NOMO-1 treated with dmso at 0.1 percent for 144 hours (cell line): ENCODE results near the gene TBC1D4.
"Not testable (repeated sequence)": the region's sequence is repeated elsewhere in the genome, so short reads cannot be mapped to it uniquely, and the experiment has no call there.

ENCODE experiments used
- DNase-seq: peaks from one replicate; lab custom pipeline; 2025; ENCODE audit not compliant: unreplicated experiment; lab: John Stamatoyannopoulos, UW

TBC1D4 gene

DNA sequence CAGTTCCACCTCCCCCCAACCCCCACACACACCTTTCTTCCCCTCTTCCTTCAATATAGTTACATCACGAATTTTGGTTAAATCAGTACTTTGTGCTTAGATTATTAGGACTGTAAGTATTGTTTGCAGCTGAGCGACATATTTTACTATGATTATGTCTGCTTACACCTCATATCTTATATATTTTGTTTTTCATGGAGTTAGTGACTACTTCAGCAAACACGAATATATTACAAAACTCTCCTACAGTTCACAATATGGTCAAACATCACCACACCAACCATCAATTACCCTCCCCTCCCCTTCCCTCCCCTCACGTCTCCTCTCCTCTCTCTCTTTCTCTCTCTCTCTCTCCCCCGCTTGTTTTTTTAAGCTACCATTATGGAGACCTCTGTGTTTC lies 152.9 kb downstream of the TBC1D4 start:
- no peak for DNase-seq

DNA sequence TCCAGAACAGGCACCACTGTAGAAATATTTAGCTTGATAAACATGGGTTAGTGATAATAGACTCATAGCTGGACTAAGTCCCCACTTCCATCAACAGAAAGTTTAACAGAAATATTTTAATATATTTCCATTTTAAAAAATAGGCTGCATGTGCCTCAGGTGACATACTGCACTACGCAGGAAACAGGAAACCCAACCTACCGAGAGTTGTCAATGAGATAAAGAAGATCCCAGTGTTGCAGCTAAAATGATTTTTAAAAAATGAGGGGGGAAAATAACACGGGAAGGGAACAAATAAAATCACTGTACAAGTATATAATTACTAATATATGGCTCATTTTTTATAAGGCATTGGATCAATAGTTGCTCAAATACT lies 154.8 kb downstream of the TBC1D4 start:
- no peak for DNase-seq

DNA sequence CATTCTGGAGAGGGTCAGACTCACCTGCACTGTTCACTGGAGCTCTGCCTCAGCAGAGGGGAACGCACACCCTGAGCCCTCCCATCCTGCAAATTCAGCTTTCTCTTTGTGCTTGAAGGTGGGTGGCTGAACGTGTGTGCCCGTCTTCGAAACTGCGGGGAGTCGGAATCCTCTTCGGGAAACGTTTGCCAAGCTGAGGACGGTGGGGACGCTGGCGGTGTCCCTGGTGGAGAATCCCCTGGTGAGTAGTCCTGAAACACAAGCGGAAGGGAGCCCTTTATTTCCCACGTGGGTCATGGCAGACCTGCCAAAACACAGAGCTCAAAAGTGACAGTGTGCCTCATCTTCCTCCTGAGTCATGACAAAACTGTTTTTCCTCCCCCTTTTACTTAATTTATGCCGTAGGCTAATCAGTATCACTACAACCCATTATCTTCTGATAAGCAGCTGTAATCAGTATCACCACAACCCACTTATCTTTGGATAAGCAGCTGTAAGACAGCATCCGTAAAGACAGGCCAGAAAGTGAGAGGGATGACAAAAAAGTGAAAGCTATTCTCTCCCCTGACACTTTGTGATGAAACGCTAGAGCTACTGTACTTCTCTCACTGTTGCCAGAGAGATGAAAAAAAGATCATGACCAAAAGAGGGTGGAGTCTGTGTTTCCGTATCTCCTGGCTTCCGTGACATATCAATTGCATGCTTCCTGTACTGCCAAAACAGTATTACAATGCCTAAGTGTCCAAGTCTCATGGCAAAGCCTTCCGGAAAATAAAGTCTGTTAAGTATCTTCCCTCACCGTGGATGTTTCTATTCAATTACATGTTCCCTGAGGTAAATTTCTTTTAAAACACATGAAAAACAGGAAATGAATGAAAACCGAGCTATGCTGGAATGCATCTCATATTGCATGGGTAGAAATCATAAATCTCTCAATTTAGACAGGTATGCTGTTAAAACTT lies 155.5 kb downstream of the TBC1D4 start:
- peak; percentile 4 for DNase-seq

DNA sequence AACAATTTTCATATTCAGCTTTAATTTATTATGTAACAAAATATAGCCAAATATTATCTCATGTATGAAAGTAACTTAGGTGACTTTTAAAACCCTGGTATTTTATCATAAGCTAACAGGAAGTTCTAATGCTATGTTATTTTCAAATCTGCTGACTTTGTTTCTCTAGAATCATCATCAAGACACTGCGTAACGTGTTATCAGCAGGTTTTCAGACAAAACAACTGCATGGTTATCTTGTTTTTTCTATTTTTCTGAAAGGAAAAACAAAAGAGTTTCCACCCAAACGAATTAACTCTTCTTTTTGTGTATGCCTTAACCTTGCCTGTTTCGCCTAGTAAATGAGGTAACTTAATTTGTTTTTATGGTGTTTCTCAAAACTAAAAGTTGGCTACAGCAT lies 156.3 kb downstream of the TBC1D4 start:
- DNase-seq = no peak

DNA sequence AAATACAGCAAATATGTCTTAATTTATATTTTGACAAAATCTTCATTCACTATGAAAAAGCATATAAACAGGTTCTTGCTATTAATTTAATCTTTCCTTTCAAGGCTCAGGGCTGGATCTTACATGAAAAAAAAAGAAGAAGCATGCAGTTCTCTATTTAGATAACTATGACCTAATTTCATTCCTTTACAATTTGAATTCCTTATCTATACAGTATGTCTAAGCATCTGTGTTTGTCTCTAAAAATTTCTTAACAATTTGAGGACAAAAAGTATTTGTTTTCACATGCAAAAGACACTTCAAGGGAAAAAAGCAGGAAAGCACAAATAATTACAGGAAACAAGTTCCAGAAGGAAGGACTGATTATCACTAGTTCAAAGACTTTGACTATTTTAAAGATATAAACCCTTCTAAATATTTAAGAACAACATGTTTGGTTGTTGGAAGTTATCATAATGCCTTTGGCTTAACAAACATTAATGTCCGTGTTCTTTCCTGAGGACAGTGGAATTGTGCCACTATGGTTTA lies 157.5 kb downstream of the TBC1D4 start:
- DNase-seq = no peak

DNA sequence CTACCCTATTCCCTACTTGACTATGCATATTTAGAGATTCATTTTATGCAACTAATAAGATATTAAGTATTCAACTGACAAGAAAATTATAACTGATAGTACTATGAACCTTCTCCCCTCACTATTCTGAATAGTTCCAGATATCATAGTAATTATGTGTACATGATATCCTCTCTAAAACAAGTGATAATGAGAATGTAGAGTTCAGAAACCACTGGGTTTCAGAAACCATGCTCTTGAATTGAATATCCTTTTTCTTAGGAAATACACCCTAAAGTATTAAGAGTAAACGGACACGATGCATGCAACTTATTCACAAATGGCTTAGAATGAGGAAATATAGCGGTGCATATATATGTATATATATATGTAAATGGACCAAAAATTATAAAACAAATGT lies 160.9 kb downstream of the TBC1D4 start:
- DNase-seq = no peak

DNA sequence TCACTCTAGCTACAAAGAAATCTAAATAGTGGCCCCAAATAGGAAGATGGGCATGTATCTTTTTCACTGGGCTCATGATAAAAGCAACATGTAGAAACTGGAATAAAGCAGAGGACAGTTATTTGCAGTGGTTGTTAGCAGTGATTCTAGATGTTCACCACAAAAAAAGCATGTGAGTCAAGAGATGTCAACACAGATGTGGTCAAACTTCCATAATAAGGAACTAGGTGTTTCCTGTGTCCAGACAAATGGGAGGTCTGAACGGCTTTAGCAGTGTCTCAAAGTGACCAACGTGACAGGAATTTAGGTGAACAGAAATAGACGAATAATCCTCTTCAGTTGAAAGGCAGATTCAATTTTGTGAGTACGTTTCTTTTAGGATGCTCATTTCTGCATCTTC lies 162.7 kb downstream of the TBC1D4 start:
- DNase-seq = no peak

DNA sequence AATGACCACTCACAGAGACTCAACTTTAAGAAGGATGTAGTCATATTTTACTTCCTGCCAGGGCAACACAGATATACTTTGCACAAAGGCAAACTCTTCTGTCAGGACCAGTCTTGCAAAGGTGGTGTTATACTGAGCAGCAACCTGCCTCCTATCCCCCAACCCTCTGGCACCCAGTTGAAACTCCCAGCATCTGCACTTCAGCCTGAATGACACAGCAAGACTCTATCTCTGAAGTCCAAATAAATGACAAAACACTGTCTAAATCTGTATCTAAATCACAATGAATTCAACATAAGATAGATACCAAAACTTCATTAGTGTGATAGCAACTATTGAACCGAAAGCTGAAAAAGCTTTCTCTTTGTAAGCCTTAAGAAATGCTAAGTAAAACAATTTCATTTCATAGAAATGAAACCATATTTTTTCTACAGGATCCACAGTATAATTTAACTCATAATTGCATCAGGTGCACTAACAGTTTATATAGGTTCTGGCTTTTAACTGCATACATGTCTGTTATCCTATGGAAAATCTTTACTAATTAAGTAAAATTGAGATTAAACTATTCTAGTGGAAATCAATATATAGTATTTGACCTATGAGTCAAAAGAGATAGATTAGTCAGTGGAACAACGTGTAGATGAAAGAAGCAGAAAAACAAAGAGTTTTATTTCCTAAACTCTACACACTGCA lies 163.7 kb downstream of the TBC1D4 start:
- no peak for DNase-seq

DNA sequence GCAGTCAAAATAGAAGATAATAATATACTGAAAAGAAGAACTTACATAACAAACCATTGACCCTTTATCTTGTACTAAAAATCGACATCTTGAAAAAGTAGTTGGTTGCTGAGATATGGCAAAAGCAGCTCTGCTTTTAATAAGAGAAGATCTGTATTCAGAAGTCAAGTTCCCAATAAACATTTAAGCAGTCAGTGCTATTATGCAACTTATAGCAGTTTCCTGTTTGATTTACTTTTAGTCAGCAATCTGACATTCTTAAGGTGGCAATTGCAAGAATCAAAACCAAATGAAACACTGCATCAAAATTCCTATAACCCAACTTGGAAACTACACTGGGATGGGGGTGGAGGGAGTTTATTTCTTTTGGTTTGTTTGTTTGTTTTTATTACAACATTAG lies 165.5 kb downstream of the TBC1D4 start:
- DNase-seq = no peak

DNA sequence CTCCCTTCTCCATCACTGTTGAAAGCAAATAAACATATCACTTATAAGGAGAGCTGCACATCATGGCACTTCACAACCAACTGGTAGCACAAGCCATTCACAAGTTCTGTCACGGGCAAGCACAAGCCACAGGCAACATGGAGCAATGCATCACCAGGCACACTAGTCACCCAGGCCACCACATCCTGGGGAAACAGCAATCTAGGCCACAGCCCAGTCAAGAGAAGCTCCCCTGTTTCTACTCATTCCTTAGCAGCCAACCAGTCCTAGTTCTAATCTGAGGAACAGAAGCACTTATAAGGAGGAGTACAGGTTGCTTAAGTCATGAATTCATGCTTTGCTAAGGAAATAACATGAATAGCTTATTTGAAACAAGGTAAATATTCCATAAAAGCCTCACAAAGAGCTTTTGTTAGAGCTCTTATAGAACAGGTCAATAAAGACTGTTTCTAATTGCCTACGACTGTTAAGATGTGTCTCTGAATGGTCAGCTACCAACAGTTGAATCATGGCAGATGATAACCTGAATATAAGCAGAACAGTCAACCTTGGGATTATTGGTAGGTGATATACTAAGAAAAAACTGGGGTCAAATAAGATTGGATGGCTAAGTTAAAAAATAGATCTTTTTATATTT lies 169.0 kb downstream of the TBC1D4 start:
- DNase-seq = no peak

DNA sequence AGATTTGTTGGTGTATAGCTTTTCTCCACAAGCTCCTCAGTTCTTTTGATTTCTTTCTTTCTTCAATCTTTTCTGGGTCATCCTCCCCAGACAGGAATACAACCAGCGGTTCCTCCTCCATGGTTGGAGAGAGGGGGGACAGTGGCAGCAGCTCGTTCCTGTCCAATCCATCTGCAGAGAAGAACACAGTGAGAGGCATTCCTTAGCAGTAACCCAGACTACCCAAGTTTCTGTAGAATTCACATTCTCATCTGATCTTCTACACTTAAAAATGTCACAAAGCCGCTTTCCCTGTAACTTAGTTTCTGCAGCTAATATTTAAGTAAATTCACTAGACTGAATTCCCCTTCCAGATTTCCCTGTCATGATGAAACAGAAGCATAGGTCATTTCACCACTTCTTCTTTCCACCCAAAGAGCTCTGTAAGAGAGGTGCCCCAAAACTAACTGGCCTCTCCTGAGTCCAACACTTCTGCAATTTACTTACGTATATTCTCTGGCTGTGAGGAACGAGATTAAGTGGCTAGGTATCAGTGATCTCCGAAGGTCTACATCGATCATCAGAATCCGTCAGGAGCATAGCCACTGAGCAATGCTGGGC lies 171.9 kb downstream of the TBC1D4 start:
- DNase-seq = peak; percentile 7

DNA sequence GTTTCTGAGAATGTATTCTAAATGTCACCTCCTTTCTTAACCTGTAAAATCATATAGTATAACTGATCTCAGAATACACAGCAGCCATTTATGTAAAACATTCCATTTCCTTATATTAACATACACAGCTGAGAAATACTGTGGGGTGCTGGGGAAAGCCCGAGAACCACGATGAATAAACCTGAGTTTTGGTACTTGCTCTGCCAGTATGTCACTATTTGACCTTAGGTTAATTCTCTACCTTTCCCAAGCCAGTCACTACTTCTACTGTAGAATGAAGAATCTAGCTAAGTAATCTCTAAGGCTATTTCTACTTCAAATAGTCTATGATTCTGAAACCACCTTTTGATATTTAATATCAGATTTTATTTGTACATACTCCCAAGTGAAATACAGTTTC lies 173.7 kb downstream of the TBC1D4 start:
- no peak for DNase-seq

DNA sequence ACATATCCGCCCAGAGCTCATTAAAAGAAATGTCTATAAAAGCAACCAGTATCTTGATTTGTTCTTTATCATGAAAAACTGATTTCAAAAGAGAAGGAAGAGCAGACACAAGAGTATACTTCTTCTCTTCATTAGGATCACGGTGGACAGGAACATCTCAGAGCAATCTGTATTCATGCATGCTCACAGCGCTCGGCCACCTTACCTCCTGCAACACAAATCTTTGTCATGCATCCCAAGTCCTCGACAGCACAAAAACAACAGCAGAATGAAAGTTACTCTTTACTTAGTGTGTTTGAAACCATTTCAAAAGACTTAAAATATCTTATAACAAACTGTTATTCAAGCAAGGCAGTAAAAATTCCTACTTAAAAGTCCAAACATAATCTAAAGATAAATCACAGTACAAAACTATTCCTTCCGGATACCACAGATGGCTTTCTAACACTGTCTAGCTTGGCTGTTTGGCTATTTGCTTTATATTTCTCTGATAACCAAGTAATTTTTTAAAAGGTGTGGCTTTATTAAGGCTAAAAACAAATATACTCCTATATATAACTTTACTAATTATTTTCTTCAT lies 174.5 kb downstream of the TBC1D4 start:
- no peak for DNase-seq

DNA sequence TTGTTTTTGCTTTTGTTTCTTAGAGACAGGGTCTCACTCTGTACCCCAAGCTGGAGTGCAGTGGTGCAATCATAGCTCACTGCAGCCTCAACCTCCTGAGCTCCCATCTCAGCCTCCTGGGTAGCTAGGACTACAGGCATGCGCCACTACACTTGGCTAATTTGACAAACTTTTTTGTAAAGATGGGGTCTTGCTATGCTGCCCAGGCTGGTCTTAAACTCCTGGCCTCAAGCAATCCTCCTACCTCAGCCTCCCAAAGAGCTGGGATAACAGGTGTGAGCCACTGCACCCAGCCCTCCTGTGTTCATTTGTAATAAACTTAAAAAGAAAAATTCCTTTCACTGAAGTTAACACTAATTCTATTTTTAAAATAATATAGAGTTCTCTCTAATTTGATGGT lies 175.0 kb downstream of the TBC1D4 start:
- not testable (repeated sequence) for DNase-seq

DNA sequence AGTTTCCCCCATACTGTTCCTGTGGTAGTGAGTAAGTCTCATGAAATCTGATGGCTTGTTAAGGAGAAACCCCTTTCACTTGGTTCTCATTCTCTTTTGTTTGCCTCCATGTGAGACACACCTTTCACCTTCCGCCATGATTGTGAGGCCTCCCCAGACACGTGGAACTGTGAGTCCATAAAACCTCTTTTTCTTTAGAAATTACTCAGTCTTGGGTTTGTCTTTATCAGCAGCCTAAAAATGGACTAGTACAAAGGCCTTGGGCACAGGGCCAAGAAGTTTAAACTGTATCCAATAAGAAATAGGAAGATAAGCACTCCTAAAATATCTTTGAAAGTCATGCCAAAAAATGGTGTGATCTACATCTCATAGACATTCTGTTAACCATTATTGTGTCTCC lies 176.9 kb downstream of the TBC1D4 start:
- DNase-seq = no peak

DNA sequence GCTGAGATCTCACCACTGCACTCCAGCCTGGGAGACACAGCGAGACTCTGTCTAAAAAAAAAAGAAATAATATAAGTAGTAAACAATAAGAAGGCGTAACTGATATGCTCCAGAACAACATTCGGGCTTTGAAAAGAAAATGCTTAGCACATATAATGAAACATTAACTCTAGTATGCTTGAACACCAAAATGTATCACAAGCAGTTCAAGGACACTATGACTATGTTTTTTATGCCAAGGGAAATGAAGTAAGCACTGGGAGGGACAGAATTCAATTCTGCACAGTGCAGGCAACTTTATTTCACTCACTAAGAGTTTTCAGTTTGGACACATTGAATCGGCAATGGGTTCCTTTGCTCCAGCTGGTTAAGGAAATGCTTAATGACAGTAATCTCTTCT lies 178.7 kb downstream of the TBC1D4 start:
- no peak for DNase-seq

DNA sequence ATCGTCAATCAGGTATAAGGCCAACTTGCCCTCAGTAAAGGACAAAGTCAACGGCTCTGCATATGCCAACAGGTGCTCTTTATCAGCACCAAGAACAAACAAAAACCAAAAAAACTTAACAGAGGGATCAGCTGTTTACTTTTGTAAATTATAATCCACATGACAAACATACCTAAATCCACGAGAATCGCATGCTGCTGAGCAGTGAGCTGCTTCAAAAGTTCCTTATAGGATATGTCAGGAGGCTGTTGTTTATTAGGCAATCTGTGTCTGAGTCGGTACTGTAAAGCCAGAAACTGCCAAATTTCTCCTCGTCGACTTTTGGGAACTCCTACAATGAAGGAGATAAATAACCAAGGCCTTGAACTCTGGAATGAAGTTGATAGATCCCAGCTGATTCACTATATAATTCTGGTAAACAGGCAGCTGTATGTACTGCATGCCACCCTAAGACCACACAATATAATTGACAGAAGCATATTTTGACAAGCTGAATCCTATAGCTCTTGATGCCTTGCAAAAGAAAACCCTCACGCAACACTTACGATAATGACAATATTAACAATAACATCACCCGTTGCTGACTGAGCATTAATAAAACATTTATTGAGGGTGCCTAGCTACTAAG lies 179.8 kb downstream of the TBC1D4 start:
- DNase-seq = no peak

DNA sequence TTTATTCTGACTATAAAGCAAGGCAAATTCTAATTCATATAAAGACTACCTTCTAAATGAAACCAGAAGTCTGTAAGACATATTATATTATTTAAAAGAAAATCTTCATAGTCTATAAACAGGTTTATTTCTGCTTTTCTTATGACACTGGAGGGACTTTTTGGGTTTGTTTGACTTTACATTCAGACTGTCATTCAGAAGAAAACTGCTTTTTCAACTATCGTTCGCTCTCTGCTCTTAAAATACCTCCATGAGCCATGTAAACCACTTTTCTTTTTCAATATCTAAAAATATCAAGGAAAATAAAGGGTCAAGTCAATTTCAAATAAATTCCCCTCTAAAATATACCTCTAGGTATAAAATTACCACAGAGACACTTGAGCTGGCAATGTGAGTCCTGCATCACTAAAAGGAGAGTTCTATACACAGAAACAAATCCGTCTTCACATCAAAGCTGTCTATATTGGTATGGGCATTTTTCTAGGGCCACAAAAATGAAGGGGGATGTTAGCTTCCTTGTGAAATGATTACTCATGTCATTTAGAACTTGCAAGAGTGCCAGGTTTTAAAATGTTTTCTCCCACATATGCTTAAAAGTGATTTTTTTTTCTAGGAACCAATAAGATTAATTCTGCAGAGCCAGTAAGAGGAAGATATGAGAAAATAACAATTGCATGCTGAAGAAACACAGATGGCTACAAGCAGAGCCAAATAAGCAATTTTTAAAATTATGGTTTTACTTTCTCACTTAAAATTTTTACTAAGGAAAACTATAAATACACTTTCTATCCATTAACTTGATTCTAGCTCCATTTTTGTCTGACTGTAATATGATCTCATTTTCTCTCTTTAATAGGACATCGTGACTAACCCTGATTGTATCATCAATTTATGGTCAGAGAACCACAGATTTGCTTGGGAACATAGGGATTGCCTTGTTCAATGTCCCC lies 181.8 kb downstream of the TBC1D4 start:
- DNase-seq = no peak

DNA sequence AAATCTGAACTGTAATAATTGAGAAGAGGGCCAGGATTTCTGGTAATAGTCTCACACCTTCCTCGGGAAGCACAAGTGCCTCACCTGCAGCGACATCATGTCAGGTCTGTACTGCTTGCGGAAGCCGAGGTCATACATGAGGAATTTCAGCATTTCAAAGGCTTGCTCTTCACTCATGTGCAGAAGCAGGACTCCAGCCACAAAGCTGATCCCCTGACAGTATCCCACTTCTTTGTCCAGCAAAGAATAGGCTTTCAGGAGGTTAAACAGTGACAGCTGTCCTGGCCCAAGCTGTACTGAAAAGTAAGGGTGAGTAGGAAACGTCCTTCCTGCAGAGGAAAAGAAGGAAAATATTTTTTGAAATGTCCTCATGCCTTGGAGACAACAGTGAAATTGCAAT lies 182.7 kb downstream of the TBC1D4 start:
- DNase-seq = no peak
